ENCODE measurements around the gene CSTB. TPM values are rescaled to one million over a fixed set of nuclear protein-coding genes. Genes with fewer than 3 reads are reported as not detected.

CSTB gene
- total RNA-seq, 1 donor from 2014 or later: 7.1 TPM

GRCh38 chr21:43801006-43801783, 25.1 kb upstream of the CSTB start:
- H3K9me3 Mint-ChIP-seq: no peaks in the 10 kb centered on the region
- peaks cover 28% of the 10 kb centered on the region for H3K36me3 Mint-ChIP-seq
- Histone ChIP-seq H2AFZ (replicated peaks) (no peak overlapping the region), H3K9me3 (ENCODE audit: low read depth) (no peaks in the 10 kb centered on the region), H3K27me3 (no peaks in the 10 kb centered on the region), H3K9ac (no peak overlapping the region), H3K4me2 (no peak overlapping the region), H3F3A (ENCODE audit: low read depth) (no peaks in the 10 kb centered on the region), H3K79me2 (ENCODE audit: low read depth) (no peaks in the 10 kb centered on the region), H3K4me1 (no peaks in the 10 kb centered on the region), H3K4me3 (no peak overlapping the region), H3K36me3 (no peaks in the 10 kb centered on the region), H4K20me1 (ENCODE audit: low read depth) (no peaks in the 10 kb centered on the region), H3K27ac (no peak overlapping the region)
- H3K27ac Mint-ChIP-seq: no peak overlapping the region
- H3K4me1 Mint-ChIP-seq: no peaks in the 10 kb centered on the region
- TF ChIP-seq EZH2phosphoT487 (IDR thresholded peaks at IDR 0.05) (no peak), EZH2 (IDR thresholded peaks at IDR 0.05) (no peak), CTCF (IDR thresholded peaks at IDR 0.05) (no peak)
- H3K27me3 Mint-ChIP-seq (ENCODE audit: insufficient read depth, low read depth): peaks cover 3% of the 10 kb centered on the region
- DNase-seq (ENCODE audit: low spot score): no peak
- no peak overlapping the region for H3K4me3 Mint-ChIP-seq

- no peaks in the 10 kb centered on the region for H3K4me1 Mint-ChIP-seq
- Histone ChIP-seq H3K4me2 (no peak overlapping the region), H3K9ac (no peak overlapping the region), H3K9me3 (ENCODE audit: low read depth) (no peaks in the 10 kb centered on the region), H3K79me2 (ENCODE audit: low read depth) (no peaks in the 10 kb centered on the region), H3K27ac (no peak overlapping the region), H3K4me1 (no peaks in the 10 kb centered on the region), H4K20me1 (ENCODE audit: low read depth) (no peaks in the 10 kb centered on the region), H3K4me3 (no peak overlapping the region), H3K36me3 (no peaks in the 10 kb centered on the region), H3K27me3 (no peaks in the 10 kb centered on the region), H2AFZ (replicated peaks) (no peak overlapping the region), H3F3A (ENCODE audit: low read depth) (no peaks in the 10 kb centered on the region)
- H3K27me3 Mint-ChIP-seq (ENCODE audit: insufficient read depth, low read depth): peaks cover 3% of the 10 kb centered on the region
- H3K27ac Mint-ChIP-seq: no peak overlapping the region
- no peaks in the 10 kb centered on the region for H3K9me3 Mint-ChIP-seq
- TF ChIP-seq CTCF (IDR thresholded peaks at IDR 0.05) (no peak), EZH2phosphoT487 (IDR thresholded peaks at IDR 0.05) (no peak), EZH2 (IDR thresholded peaks at IDR 0.05) (no peak)
- no peak overlapping the region for H3K4me3 Mint-ChIP-seq
- peaks cover 30% of the 10 kb centered on the region for H3K36me3 Mint-ChIP-seq
- DNase-seq (ENCODE audit: low spot score): no peak
Observed at GRCh38 chr21:43800566-43800965, 24.5 kb upstream of the CSTB start.

- H3K4me3 ChIP-seq: no peak overlapping the region
- no peak overlapping the region for H3K4me2 ChIP-seq
- no peaks in the 10 kb centered on the region for H3K36me3 ChIP-seq
- H3K27me3 ChIP-seq: no peaks in the 10 kb centered on the region
- no peaks in the 10 kb centered on the region for H3F3A ChIP-seq (ENCODE audit: low read depth)
- no peaks in the 10 kb centered on the region for H3K4me1 ChIP-seq
- H3K9ac ChIP-seq: no peak overlapping the region
- no peak overlapping the region for H3K27ac Mint-ChIP-seq
- H3K79me2 ChIP-seq (ENCODE audit: low read depth): no peaks in the 10 kb centered on the region
- peaks cover 3% of the 10 kb centered on the region for H3K27me3 Mint-ChIP-seq (ENCODE audit: insufficient read depth, low read depth)
- TF ChIP-seq CTCF (IDR thresholded peaks at IDR 0.05): no peak
- TF ChIP-seq EZH2 (IDR thresholded peaks at IDR 0.05): no peak
- no peak for TF ChIP-seq EZH2phosphoT487 (IDR thresholded peaks at IDR 0.05)
- no peak overlapping the region for H2AFZ ChIP-seq (replicated peaks)
- H3K9me3 ChIP-seq (ENCODE audit: low read depth): no peaks in the 10 kb centered on the region
- no peaks in the 10 kb centered on the region for H4K20me1 ChIP-seq (ENCODE audit: low read depth)
- no peak overlapping the region for H3K27ac ChIP-seq
- no peak for DNase-seq (ENCODE audit: low spot score)
- H3K36me3 Mint-ChIP-seq: peaks cover 31% of the 10 kb centered on the region
- no peaks in the 10 kb centered on the region for H3K9me3 Mint-ChIP-seq
- H3K4me3 Mint-ChIP-seq: no peak overlapping the region
- H3K4me1 Mint-ChIP-seq: peaks cover 2% of the 10 kb centered on the region
Observed at GRCh38 chr21:43800124-43800523, 24.0 kb upstream of the CSTB start.
